ENCODE data around the gene CHST12.

CHST12 gene

GRCh38 chr7:2497500-2498336 lies 94.3 kb downstream of the CHST12 start:
- DNase-seq: no peak

All from hypothalamus (tissue), 51 donors.